Activated CD4-positive, alpha-beta T cell treated with anti-CD3 and anti-CD28 coated beads, Interleukin-2, amount 10 ng/mL, durations not matched to agents 7 days and 5 days (primary cell): ENCODE measurements around the gene TIMM44. TPM values are rescaled to one million over a fixed set of nuclear protein-coding genes. Genes with fewer than 3 reads are reported as not detected.

Source experiments
- CTCF ChIA-PET: fragments of 350-600 bp; sonication (Branson Sonifier 250); formaldehyde crosslinking; loops from one replicate; lab custom pipeline; 2021; ENCODE audit warnings: antibody characterized with exemption; lab: Charles Lee
- POLR2A ChIA-PET: fragments of 350-600 bp; sonication (Branson Sonifier 250); formaldehyde crosslinking; loops from one replicate; lab custom pipeline; 2021; ENCODE audit warnings: antibody characterized with exemption; lab: Charles Lee
- DNase-seq: peaks from one replicate; pipeline ENCODE4 v3.0.0-alpha.2; 2020
- H3K27ac Mint-ChIP-seq: one replicate; pipeline ENCODE4 v1.8.0; 2021; ENCODE audit warnings: mild to moderate bottlenecking, moderate library complexity, mixed read lengths
- H3K27me3 Mint-ChIP-seq: one replicate; pipeline ENCODE4 v1.8.0; 2021; ENCODE audit warnings: mixed read lengths
- H3K36me3 Mint-ChIP-seq: one replicate; pipeline ENCODE4 v1.8.0; 2021; ENCODE audit warnings: low read depth, mixed read lengths
- H3K4me1 Mint-ChIP-seq: one replicate; pipeline ENCODE4 v1.8.0; 2021; ENCODE audit warnings: mixed read lengths
- H3K4me3 Mint-ChIP-seq: one replicate; pipeline ENCODE4 v1.8.0; 2021; ENCODE audit warnings: mild to moderate bottlenecking, moderate library complexity, mixed read lengths
- H3K9me3 Mint-ChIP-seq: one replicate; pipeline ENCODE4 v1.8.0; 2021; ENCODE audit warnings: mixed read lengths
- total RNA-seq, 2 experiments: library from RNA; stranded (reverse); gene quantifications; one replicate each; pipeline ENCODE4 v1.2.3, GENCODE V29; 2021

The TIMM44 gene
- total RNA-seq, 2 experiments from 2014 or later: 44.0 to 59.9 TPM

- ChIA-PET POLR2A (interaction anchor here (0.5 kb wide), 1 partner anchor 155 kb away, joined by 5 read pairs; no protein-coding TSS in a partner anchor), CTCF (interaction anchor here (1.3 to 2.7 kb wide), 5 partner anchors 9 to 30 kb away, joined by 3 to 13 read pairs (median 7); partner anchors contain the start of gene TIMM44)
- H3K4me3 Mint-ChIP-seq: no peak overlapping the region
- no peaks in the 10 kb centered on the region for H3K4me1 Mint-ChIP-seq
- no peak for DNase-seq
- H3K27ac Mint-ChIP-seq: no peak overlapping the region
- H3K27me3 Mint-ChIP-seq: no peaks in the 10 kb centered on the region
- peaks cover 7% of the 10 kb centered on the region for H3K36me3 Mint-ChIP-seq
- H3K9me3 Mint-ChIP-seq: no peaks in the 10 kb centered on the region
Observed at GRCh38 chr19:7971553-7972520, 28.4 kb upstream of the TIMM44 start.

GRCh38 chr19:7970716-7971448, 27.4 kb upstream of the TIMM44 start:
- peak; percentile 44 for DNase-seq
- peaks cover 11% of the 10 kb centered on the region for H3K36me3 Mint-ChIP-seq
- H3K4me3 Mint-ChIP-seq: no peak overlapping the region
- no peaks in the 10 kb centered on the region for H3K9me3 Mint-ChIP-seq
- no peaks in the 10 kb centered on the region for H3K27me3 Mint-ChIP-seq
- peak overlapping the region; percentile 50 for H3K27ac Mint-ChIP-seq
- CTCF ChIA-PET: interaction anchor here (0.6 to 2.7 kb wide), 8 partner anchors 8 to 1892 kb away, joined by 3 to 13 read pairs (median 6); partner anchors contain the start of gene TIMM44
- peaks cover 3% of the 10 kb centered on the region for H3K4me1 Mint-ChIP-seq
- POLR2A ChIA-PET: interaction anchor here (0.6 kb wide), 1 partner anchor 27 kb away, joined by 3 read pairs; no protein-coding TSS in a partner anchor

- Mint-ChIP-seq H3K27ac (no peak overlapping the region), H3K9me3 (no peaks in the 10 kb centered on the region), H3K4me3 (no peak overlapping the region), H3K36me3 (peaks cover 13% of the 10 kb centered on the region), H3K27me3 (no peaks in the 10 kb centered on the region), H3K4me1 (peaks cover 3% of the 10 kb centered on the region)
- ChIA-PET POLR2A (no interaction called here), CTCF (interaction anchor here (0.8 to 2.7 kb wide), 6 partner anchors 16 to 52 kb away, joined by 3 to 13 read pairs (median 5); partner anchors contain the start of gene TIMM44)
- no peak for DNase-seq
Observed at GRCh38 chr19:7969555-7969939, 26.1 kb upstream of the TIMM44 start.

- POLR2A ChIA-PET: no interaction called here
- H3K27ac Mint-ChIP-seq: no peak overlapping the region
- peaks cover 3% of the 10 kb centered on the region for H3K4me1 Mint-ChIP-seq
- no peaks in the 10 kb centered on the region for H3K27me3 Mint-ChIP-seq
- CTCF ChIA-PET: interaction anchor here (1.3 to 2.7 kb wide), 4 partner anchors 25 to 52 kb away, joined by 3 to 13 read pairs (median 5); partner anchors contain the start of gene TIMM44
- H3K9me3 Mint-ChIP-seq: no peaks in the 10 kb centered on the region
- H3K36me3 Mint-ChIP-seq: peaks cover 13% of the 10 kb centered on the region
- H3K4me3 Mint-ChIP-seq: no peak overlapping the region
- DNase-seq: no peak
Observed at GRCh38 chr19:7968796-7969554, 25.5 kb upstream of the TIMM44 start.

- POLR2A ChIA-PET: no interaction called here
- CTCF ChIA-PET: interaction anchor here (1.9 kb wide), 1 partner anchor 34 kb away, joined by 5 read pairs; no protein-coding TSS in a partner anchor
Observed at GRCh38 chr19:7968008-7968795, 24.7 kb upstream of the TIMM44 start.

GRCh38 chr19:7965921-7966665, 22.6 kb upstream of the TIMM44 start:
- Mint-ChIP-seq H3K4me3 (no peak overlapping the region), H3K27me3 (no peaks in the 10 kb centered on the region), H3K9me3 (no peaks in the 10 kb centered on the region), H3K4me1 (peaks cover 3% of the 10 kb centered on the region), H3K27ac (no peak overlapping the region), H3K36me3 (peaks cover 18% of the 10 kb centered on the region)
- ChIA-PET POLR2A (no interaction called here), CTCF (interaction anchor here (0.7 to 0.9 kb wide), 2 partner anchors 22 to 36 kb away, joined by 3 read pairs; no protein-coding TSS in a partner anchor)
- no peak for DNase-seq

More at GRCh38 chr19:7968008-7968795, 24.7 kb upstream of the TIMM44 start:
- Mint-ChIP-seq H3K4me3 (no peak overlapping the region), H3K36me3 (peaks cover 13% of the 10 kb centered on the region), H3K9me3 (no peaks in the 10 kb centered on the region), H3K27me3 (no peaks in the 10 kb centered on the region), H3K27ac (no peak overlapping the region), H3K4me1 (peaks cover 3% of the 10 kb centered on the region)
- no peak for DNase-seq

DNA sequence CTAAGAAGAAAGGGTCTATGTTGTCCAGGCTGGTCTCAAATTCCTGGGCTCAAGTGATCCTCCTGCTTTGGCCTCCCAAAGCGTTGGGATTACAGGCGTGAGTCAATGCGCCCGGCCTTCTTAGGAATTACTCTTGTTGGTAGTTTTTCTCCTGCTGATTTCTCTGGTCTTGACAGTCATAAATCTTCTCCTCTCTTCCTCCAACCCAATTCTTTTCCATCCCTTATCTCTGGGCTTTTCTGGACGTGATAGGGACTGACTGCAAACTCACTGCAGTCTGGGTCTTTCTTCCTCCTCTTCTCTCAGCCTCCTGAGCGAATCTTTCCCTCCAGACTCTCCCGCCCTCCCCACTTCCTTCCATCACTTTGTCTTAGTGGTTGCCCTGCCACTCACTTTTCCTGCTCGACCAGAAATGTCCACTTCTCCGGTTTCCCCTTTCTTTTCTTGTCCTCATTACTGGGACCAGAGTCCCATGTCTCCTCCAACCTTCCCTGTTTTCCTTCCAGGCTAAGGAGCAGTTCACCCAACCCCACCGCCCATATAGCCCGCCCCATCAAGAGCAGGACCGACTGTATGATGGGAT, 21.9 kb upstream of the TIMM44 start:
- no peak overlapping the region for H3K4me3 Mint-ChIP-seq
- peaks cover 19% of the 10 kb centered on the region for H3K36me3 Mint-ChIP-seq
- DNase-seq: no peak
- H3K9me3 Mint-ChIP-seq: no peaks in the 10 kb centered on the region
- CTCF ChIA-PET: interaction anchor here (0.7 kb wide), 1 partner anchor 21 kb away, joined by 3 read pairs; no protein-coding TSS in a partner anchor
- POLR2A ChIA-PET: no interaction called here
- no peak overlapping the region for H3K27ac Mint-ChIP-seq
- peaks cover 3% of the 10 kb centered on the region for H3K4me1 Mint-ChIP-seq
- H3K27me3 Mint-ChIP-seq: no peaks in the 10 kb centered on the region

- POLR2A ChIA-PET: no interaction called here
- H3K9me3 Mint-ChIP-seq: no peaks in the 10 kb centered on the region
- no peak for DNase-seq
- H3K36me3 Mint-ChIP-seq: peaks cover 18% of the 10 kb centered on the region
- no peak overlapping the region for H3K27ac Mint-ChIP-seq
- H3K27me3 Mint-ChIP-seq: no peaks in the 10 kb centered on the region
- H3K4me1 Mint-ChIP-seq: peaks cover 4% of the 10 kb centered on the region
- CTCF ChIA-PET: no interaction called here
- H3K4me3 Mint-ChIP-seq: no peak overlapping the region
Observed at GRCh38 chr19:7963566-7963965, 20.1 kb upstream of the TIMM44 start.

DNA sequence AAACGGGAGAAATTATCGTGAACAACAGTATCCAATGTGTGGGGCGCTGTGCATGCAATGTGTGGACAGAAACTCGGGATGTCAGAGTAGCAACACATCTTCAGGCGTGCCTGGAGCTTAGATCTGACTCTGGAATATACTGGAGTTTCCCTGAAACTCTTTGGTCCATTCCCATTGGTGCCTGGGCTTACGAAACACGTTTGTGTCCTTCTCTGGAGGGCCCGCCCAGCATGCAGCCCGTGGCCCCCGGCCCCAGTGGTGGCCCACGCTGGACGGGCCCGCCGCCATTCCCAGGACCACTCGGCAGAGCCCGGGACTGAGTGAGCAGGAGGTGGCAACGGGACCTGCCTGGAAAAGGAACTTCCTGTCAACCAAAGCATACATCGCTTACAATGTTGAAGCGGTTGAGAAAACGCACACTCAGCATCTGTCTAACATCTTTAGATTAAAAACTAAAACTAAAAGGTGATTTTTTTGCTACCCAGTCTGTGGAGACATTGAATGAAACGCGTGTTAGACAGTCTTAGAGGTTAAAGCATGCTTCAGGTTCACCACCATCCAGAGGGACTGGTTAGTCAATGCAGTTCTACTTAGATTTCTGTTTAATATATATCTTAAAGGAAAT, 19.3 kb upstream of the TIMM44 start:
- H3K36me3 Mint-ChIP-seq: peaks cover 18% of the 10 kb centered on the region
- POLR2A ChIA-PET: no interaction called here
- H3K9me3 Mint-ChIP-seq: no peaks in the 10 kb centered on the region
- DNase-seq: no peak
- no peak overlapping the region for H3K4me3 Mint-ChIP-seq
- no peak overlapping the region for H3K27ac Mint-ChIP-seq
- no peaks in the 10 kb centered on the region for H3K27me3 Mint-ChIP-seq
- CTCF ChIA-PET: interaction anchor here (1.1 kb wide), 1 partner anchor 8 kb away, joined by 3 read pairs; no protein-coding TSS in a partner anchor
- peaks cover 4% of the 10 kb centered on the region for H3K4me1 Mint-ChIP-seq

- CTCF ChIA-PET: interaction anchor here (1.1 kb wide), 1 partner anchor 9 kb away, joined by 3 read pairs; no protein-coding TSS in a partner anchor
- Mint-ChIP-seq H3K36me3 (peaks cover 14% of the 10 kb centered on the region), H3K27ac (no peak overlapping the region), H3K4me3 (no peak overlapping the region), H3K4me1 (peaks cover 4% of the 10 kb centered on the region), H3K9me3 (no peaks in the 10 kb centered on the region), H3K27me3 (no peaks in the 10 kb centered on the region)
- no peak for DNase-seq
- POLR2A ChIA-PET: no interaction called here
Observed at GRCh38 chr19:7961920-7962626, 18.6 kb upstream of the TIMM44 start.
